K562 (cell line): ENCODE measurements around the gene WWC2. TPM values are rescaled to one million over a fixed set of nuclear protein-coding genes. Genes with fewer than 3 reads are reported as not detected.

Experiments used
- ATAC-seq: fragments of 200-7000 bp; cut with Tn5 transposase; 3 replicates; pipeline ENCODE4 v1.9.1; 2020; ENCODE audit warnings: moderate library complexity
- BruUV-seq: library from RNA; stranded (reverse); fragments of 400-500 nt; replicated peaks from 2 replicates; lab custom pipeline; 2021; lab: Mats Ljungman, UMichigan
- CTCF ChIA-PET: fragments of 300-600 bp; formaldehyde crosslinking; extraction: SDS; loops from one replicate; lab custom pipeline; 2021; ENCODE audit warnings: low intra/inter-chr PET ratio; lab: Yijun Ruan, JAX
- POLR2A ChIA-PET: fragments of 300-600, 350-650 bp; sonication (Branson Sonifier 250); formaldehyde crosslinking; extraction: SDS; loops from one replicate; lab custom pipeline; 2021; ENCODE audit warnings: antibody characterized with exemption, inconsistent platforms; lab: Yijun Ruan, JAX
- DNase-seq, 4 experiments: peaks; one replicate each; pipeline versions ENCODE4 v3.0.0 to v3.0.0-alpha.2; 2011 to 2018; ENCODE audit warnings: low spot score in 3 of 4, mixed read lengths in 3 of 4; ENCODE audit errors: extremely low read depth in 1 of 4
- FAIRE-seq: peaks from 2 replicates; lab custom pipeline; 2011; peaks lifted over from hg19 to GRCh38; lab: Jason Lieb, UNC
- H2AFZ ChIP-seq: 2 replicates; pipeline ENCODE4 v1.6.0; 2011; ENCODE audit warnings: low read depth, low read length, control low read depth, inconsistent platforms
- H3K27ac ChIP-seq: fragments of 200-600 bp; 3 replicates; pipeline ENCODE4 v1.8.0; 2011; ENCODE audit warnings: low read depth, mild to moderate bottlenecking, control low read depth, inconsistent platforms, low read length, moderate library complexity, mixed read lengths; ENCODE audit errors: extremely low read depth
- H3K27me3 ChIP-seq, 2 experiments: fragments of 300-600 bp in 1 of 2; 2 replicates in 1 of 2; 3 replicates in 1 of 2; pipeline versions ENCODE4 v1.6.0 to v1.8.0; 2011; ENCODE audit warnings: inconsistent platforms in 2 of 2, low read length in 2 of 2, mild to moderate bottlenecking in 1 of 2, mixed read lengths in 1 of 2, moderate library complexity in 1 of 2; ENCODE audit not compliant: control insufficient read depth in 2 of 2, insufficient read depth in 2 of 2
- H3K36me3 ChIP-seq: fragments of 300-600 bp; 3 replicates; pipeline ENCODE4 v1.8.0; 2011; ENCODE audit warnings: mild to moderate bottlenecking, low read length, inconsistent platforms; ENCODE audit not compliant: control insufficient read depth, insufficient read depth
- H3K4me1 ChIP-seq, 2 experiments: fragments of 200-600 bp in 1 of 2; replicated peaks in 1 of 2; 2 replicates in 1 of 2; 3 replicates in 1 of 2; pipeline versions ENCODE4 v1.5.1 to v1.8.0; 2011; ENCODE audit warnings: inconsistent platforms in 2 of 2, low read length in 2 of 2, mild to moderate bottlenecking in 1 of 2, mixed read lengths in 1 of 2, moderate library complexity in 1 of 2; ENCODE audit not compliant: control insufficient read depth in 2 of 2, insufficient read depth in 2 of 2
- H3K4me2 ChIP-seq: 2 replicates; pipeline ENCODE4 v1.6.1; 2011; ENCODE audit warnings: low read length, control low read depth, inconsistent platforms, mixed read lengths; ENCODE audit not compliant: insufficient read depth
- H3K4me3 ChIP-seq: fragments of 200-600 bp; sonication (generic), shearing (Covaris generic); 2 replicates; pipeline ENCODE4 v1.5.1; 2016; ENCODE audit warnings: control low read depth, inconsistent platforms
- H3K79me2 ChIP-seq: fragments of 200-600 bp; 3 replicates; pipeline ENCODE4 v1.8.0; 2011; ENCODE audit warnings: low read length, inconsistent platforms; ENCODE audit not compliant: control insufficient read depth, insufficient read depth
- H3K9ac ChIP-seq, 2 experiments: 2 replicates each; pipeline versions ENCODE4 v1.6.0 to v1.6.1; 2011; ENCODE audit warnings: low read depth in 2 of 2, low read length in 2 of 2, control low read depth in 1 of 2, inconsistent platforms in 1 of 2, mild to moderate bottlenecking in 1 of 2, mixed read lengths in 1 of 2; ENCODE audit not compliant: insufficient read depth in 1 of 2
- H3K9me1 ChIP-seq: one replicate; pipeline ENCODE4 v1.6.0; 2011; ENCODE audit warnings: inconsistent platforms, mild to moderate bottlenecking, low read length, moderate library complexity; ENCODE audit not compliant: control insufficient read depth, insufficient read depth
- H3K9me3 ChIP-seq: replicated peaks from 2 replicates; pipeline ENCODE4 v1.5.1; 2011; ENCODE audit warnings: low read depth, low read length, inconsistent platforms; ENCODE audit not compliant: control insufficient read depth, insufficient read depth
- H4K20me1 ChIP-seq: replicated peaks from 2 replicates; pipeline ENCODE4 v1.6.1; 2011; ENCODE audit warnings: low read length, inconsistent platforms, mixed read lengths; ENCODE audit not compliant: control insufficient read depth, insufficient read depth
- ELK1 ChIP-seq: sonication (generic); formaldehyde crosslinking; IDR thresholded peaks from 2 replicates; pipeline ENCODE4 v1.8.1; 2022; ENCODE audit warnings: missing genetic modification reagents
- MYBL2 ChIP-seq, 2 experiments: fragments of 450-650 bp in 1 of 2; sonication (generic) in 1 of 2; formaldehyde crosslinking in 1 of 2; IDR thresholded peaks; 2 replicates each; pipeline versions ENCODE4 v1.6.1 to v1.8.1; 2017 to 2022; ENCODE audit warnings: borderline replicate concordance in 1 of 2, inconsistent platforms in 1 of 2, low read depth in 1 of 2, mild to moderate bottlenecking in 1 of 2, missing genetic modification reagents in 1 of 2, moderate library complexity in 1 of 2
- NCOA6 ChIP-seq: fragments of 450-650 bp; IDR thresholded peaks from 2 replicates; pipeline ENCODE4 v1.6.1; 2017; ENCODE audit warnings: mild to moderate bottlenecking
- PCBP1 ChIP-seq: fragments of 200-400 bp; formaldehyde crosslinking; IDR thresholded peaks from 2 replicates; pipeline ENCODE4 v1.6.1; 2018; ENCODE audit warnings: mild to moderate bottlenecking, low read depth, low read length; ENCODE audit not compliant: poor library complexity, severe bottlenecking
- STAT5B ChIP-seq: fragments of 250-450 bp; sonication (Bioruptor Pico); IDR thresholded peaks from 2 replicates; pipeline ENCODE4 v1.8.0; 2021; ENCODE audit warnings: mild to moderate bottlenecking, inconsistent platforms
- ZBTB34 ChIP-seq: fragments of 250-450 bp; sonication (Bioruptor Pico); IDR thresholded peaks from 2 replicates; pipeline ENCODE4 v1.8.0; 2021; ENCODE audit warnings: mild to moderate bottlenecking, moderate library complexity
- ZBTB5 ChIP-seq: fragments of 450-650 bp; IDR thresholded peaks from 2 replicates; pipeline ENCODE4 v1.6.1; 2017; ENCODE audit warnings: antibody characterized with exemption
- WGBS: fragments of 100-300 bp; shearing (Covaris generic); methylation state at CpG from one replicate; pipeline ENCODE4 v1.1.6; 2016; ENCODE audit warnings: low coverage, mixed read lengths; ENCODE audit not compliant: insufficient coverage; ENCODE audit errors: missing lambda C conversion rate; 5-methylcytosine and 5-hydroxymethylcytosine counted together
- in situ Hi-C: fragments of 300-500 bp; cut with MboI; formaldehyde crosslinking; loops from 4 replicates; pipeline ENCODE4 v1.15.0; 2018; ENCODE audit warnings: inconsistent platforms, mixed read lengths
- intact Hi-C: fragments of 100-400 bp; cut with micrococcal nuclease; formaldehyde crosslinking; loops from 2 replicates; pipeline ENCODE4 v1.14.2; 2022
- polyA plus RNA-seq, 8 experiments: library from polyadenylated mRNA; depleted of rRNA in 4 of 8; stranded (reverse) in 5 of 8; unstranded in 3 of 8; fragments of >200 nt; fragmentation: Nextera tagmentation in 2 of 8; fragmentation: Illumina TruSeq in 1 of 8; extraction: Ambion mirVana in 2 of 8; extraction: Trizol in 1 of 8; gene quantifications; 2 replicates each; pipeline versions ENCODE4 v1.2.1 to v1.2.3, GENCODE V29; 2011 to 2014; ENCODE audit warnings: inconsistent platforms in 1 of 8, missing spikeins in 1 of 8
- total RNA-seq, 7 experiments: library from RNA; depleted of rRNA in 6 of 7; stranded (reverse); fragments of >200 nt in 6 of 7; fragmentation: Illumina TruSeq in 2 of 7; extraction: Trizol in 2 of 7; gene quantifications; 2 replicates each; pipeline versions ENCODE4 v1.2.1 to v1.2.3, GENCODE V29; 2011 to 2021; ENCODE audit warnings: low replicate concordance in 1 of 7
- TF ChIP-seq, protein P1 (sequence below): sonication (generic); IDR thresholded peaks from 2 replicates; pipeline ENCODE4 v1.6.1; 2016
- TF ChIP-seq, protein P2 (sequence below): fragments of 450-650 bp; formaldehyde crosslinking; IDR thresholded peaks from 2 replicates; pipeline ENCODE4 v1.4.0; 2022; ENCODE audit warnings: missing genetic modification characterization

WWC2 gene
- total and polyA plus RNA-seq, 9 of the 15 experiments (the other 6 are each of a cell fraction or from before 2014, with no cell fraction given), result 3.7 to 39.4 (median 19.6) TPM

GRCh38 chr4:183329244-183329643 is 230.2 kb downstream of the WWC2 start (continued):
- TF ChIP-seq ELK1 (CRISPR knock-in tag) (no peak), MYBL2 (IDR thresholded peaks at IDR 0.05; ENCODE audit: low read depth) (no peak), MYBL2 (CRISPR knock-in tag; IDR thresholded peaks at IDR 0.05; ENCODE audit: borderline replicate concordance) (no peak)
- TF ChIP-seq, all 486 proteins: peak for 0

GRCh38 chr4:183329954-183330742 is 231.1 kb downstream of the WWC2 start:
- Histone ChIP-seq H3K4me3 (no peak overlapping the region), H3K79me2 (no peaks in the 10 kb centered on the region), H3K36me3 (no peaks in the 10 kb centered on the region), H4K20me1 (no peaks in the 10 kb centered on the region), H3K9ac (no peak overlapping the region), H3K9me3 (peaks cover 3% of the 10 kb centered on the region; the same call in 1 of the 2 replicates), H3K9me1 (no peaks in the 10 kb centered on the region), H3K27me3 (peaks cover 2 to 27% of the 10 kb centered on the region in 2 experiments; a peak in 2 of 5 replicates), H3K4me2 (no peak overlapping the region), H3K4me1 (peaks cover 0 to 2% of the 10 kb centered on the region in 2 experiments; a peak in 1 of 5 replicates), H3K27ac (no peak overlapping the region), H2AFZ (no peak overlapping the region)
- ATAC-seq, result no peak
- 18% methylated on average over 10 of the region's 10 CpGs for WGBS
- in situ Hi-C loops (no loop called here), intact Hi-C loops (no loop called here)
- CTCF ChIA-PET, result no interaction called here
- DNase-seq, result no peak
- no TSS peak for BruUV-seq
- POLR2A ChIA-PET, result no interaction called here
- no peak for FAIRE-seq
- TF ChIP-seq, protein P1, sequence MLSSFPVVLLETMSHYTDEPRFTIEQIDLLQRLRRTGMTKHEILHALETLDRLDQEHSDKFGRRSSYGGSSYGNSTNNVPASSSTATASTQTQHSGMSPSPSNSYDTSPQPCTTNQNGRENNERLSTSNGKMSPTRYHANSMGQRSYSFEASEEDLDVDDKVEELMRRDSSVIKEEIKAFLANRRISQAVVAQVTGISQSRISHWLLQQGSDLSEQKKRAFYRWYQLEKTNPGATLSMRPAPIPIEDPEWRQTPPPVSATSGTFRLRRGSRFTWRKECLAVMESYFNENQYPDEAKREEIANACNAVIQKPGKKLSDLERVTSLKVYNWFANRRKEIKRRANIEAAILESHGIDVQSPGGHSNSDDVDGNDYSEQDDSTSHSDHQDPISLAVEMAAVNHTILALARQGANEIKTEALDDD, result no peak
- TF ChIP-seq NCOA6 (no peak), PCBP1 (no peak), ZBTB5 (no peak), STAT5B (CRISPR knock-in tag) (no peak), ZBTB34 (CRISPR knock-in tag) (no peak)
- TF ChIP-seq, protein P2, sequence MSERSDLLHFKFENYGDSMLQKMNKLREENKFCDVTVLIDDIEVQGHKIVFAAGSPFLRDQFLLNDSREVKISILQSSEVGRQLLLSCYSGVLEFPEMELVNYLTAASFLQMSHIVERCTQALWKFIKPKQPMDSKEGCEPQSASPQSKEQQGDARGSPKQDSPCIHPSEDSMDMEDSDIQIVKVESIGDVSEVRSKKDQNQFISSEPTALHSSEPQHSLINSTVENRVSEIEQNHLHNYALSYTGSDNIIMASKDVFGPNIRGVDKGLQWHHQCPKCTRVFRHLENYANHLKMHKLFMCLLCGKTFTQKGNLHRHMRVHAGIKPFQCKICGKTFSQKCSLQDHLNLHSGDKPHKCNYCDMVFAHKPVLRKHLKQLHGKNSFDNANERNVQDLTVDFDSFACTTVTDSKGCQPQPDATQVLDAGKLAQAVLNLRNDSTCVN (CRISPR knock-in tag), result no peak
